Measurements from ENCODE around the gene FBXO2.
A peak's percentile ranks its signal among the peaks of the same experiment; 100 is the strongest.

FBXO2 gene

GRCh38 chr1:11649237-11649623 is 5.0 kb downstream of the FBXO2 start:
- DNase-seq (ENCODE audit: low read depth, low spot score): no peak
- TF ChIP-seq CTCF (IDR thresholded peaks at IDR 0.05; ENCODE audit: insufficient read depth, low read length, missing control alignments): no peak
- ChIA-PET CTCF (interaction anchor here (0.6 to 22.2 kb wide), 13 partner anchors 7 to 959 kb away, joined by 3 to 456 read pairs (median 11); partner anchors contain the start of gene FBXO6), POLR2A (no interaction called here)
- no peak overlapping the region for H3K4me3 ChIP-seq (ENCODE audit: low read depth, low read length)

DNA sequence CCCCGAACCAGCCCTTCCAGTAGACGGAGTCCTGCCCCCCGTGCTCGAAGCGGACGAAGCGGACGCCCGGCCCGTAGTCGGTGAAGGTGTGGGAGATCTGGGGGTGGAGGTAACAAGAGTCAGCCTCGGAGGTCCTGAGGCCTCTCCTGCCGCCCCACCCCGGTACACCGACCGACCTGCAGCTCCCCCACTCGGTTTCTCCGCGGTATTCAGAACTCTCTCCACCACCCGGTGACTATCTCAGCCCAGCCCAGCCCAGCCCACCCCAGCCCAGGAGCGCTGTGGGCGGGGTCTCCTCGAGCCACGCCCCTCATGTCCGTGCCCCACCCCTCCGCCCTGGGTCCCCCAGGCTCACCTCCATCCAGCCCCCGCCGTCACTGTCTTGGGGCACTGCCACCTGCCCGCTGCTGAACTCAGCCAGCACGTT is 5.5 kb downstream of the FBXO2 start:
- TF ChIP-seq CTCF (IDR thresholded peaks at IDR 0.05; ENCODE audit: insufficient read depth, low read length, missing control alignments): no peak
- no peak for DNase-seq (ENCODE audit: low read depth, low spot score)
- CTCF ChIA-PET: interaction anchor here (1.4 to 22.2 kb wide), 10 partner anchors 7 to 612 kb away, joined by 3 to 456 read pairs (median 19); partner anchors contain the start of gene FBXO6
- POLR2A ChIA-PET: no interaction called here
- no peak overlapping the region for H3K4me3 ChIP-seq (ENCODE audit: low read depth, low read length)

DNA sequence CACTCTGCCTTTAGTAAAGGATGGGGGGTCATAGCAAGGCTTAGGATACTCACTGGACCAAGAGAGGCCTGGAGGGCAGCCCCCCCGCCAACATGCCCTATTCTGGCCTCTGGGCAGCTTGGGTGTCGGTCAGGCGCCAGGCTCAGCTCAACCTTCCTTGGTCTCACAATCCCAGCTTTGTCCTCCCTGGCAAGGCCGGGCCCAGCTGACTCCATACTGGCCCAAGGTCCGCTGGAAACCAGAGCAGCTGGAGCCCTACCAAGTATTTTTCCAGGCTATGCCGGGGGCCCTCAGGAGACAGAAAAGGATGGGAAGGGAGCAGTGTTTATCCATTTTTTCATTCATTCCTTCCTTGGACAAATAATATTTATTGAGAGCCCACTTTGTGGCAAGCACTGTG is 6.2 kb downstream of the FBXO2 start:
- POLR2A ChIA-PET: no interaction called here
- no peak overlapping the region for H3K4me3 ChIP-seq (ENCODE audit: low read depth, low read length)
- CTCF ChIA-PET: interaction anchor here (1.4 to 22.2 kb wide), 5 partner anchors 10 to 612 kb away, joined by 4 to 456 read pairs (median 88); no protein-coding TSS in a partner anchor
- no peak for DNase-seq (ENCODE audit: low read depth, low spot score)
- TF ChIP-seq CTCF (IDR thresholded peaks at IDR 0.05; ENCODE audit: insufficient read depth, low read length, missing control alignments): no peak

DNA sequence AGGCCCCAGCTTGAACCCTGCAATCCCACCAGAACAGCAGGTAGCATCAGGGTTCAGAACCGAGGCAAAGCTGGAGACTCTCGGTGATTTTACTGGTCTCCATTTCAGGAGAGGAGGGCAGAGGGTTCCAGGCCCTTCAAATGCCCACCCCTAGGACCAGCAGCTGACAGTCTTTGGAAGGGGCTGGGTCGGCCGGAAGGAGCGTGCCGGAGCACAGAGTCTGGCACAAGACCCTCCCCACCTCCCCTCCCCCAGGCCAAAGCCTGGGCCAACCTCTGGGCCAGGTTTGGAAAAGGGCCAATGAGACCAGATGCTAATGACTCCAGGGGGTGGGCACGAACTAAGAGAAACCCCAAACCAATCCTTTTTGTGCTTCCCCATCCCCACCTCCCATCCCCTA is 6.9 kb downstream of the FBXO2 start:
- ChIA-PET CTCF (interaction anchor here (4.8 to 22.2 kb wide), 4 partner anchors 13 to 611 kb away, joined by 24 to 456 read pairs (median 200); no protein-coding TSS in a partner anchor), POLR2A (no interaction called here)
- no peak overlapping the region for H3K4me3 ChIP-seq (ENCODE audit: low read depth, low read length)
- no peak for TF ChIP-seq CTCF (IDR thresholded peaks at IDR 0.05; ENCODE audit: insufficient read depth, low read length, missing control alignments)
- no peak for DNase-seq (ENCODE audit: low read depth, low spot score)

DNA sequence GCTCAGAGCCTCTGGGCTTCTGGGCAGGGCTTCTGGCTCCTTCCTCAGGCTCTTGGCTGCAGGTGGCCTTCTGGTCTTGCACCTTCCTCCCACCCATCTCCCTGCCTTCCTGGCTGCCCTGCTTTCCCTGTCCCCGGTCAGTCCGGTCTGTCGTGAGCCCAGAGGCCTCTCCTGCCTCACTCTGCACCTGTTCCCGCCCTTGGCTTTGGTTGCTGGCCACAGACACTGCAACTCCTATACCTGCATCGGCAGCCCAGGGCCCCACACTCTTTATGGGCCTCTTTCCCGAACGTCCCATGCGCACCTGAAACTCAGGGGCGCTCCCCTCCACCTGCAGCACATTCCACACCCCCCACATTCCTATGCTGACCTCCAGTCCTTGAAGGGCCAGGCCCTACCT is 7.9 kb downstream of the FBXO2 start:
- TF ChIP-seq CTCF (IDR thresholded peaks at IDR 0.05; ENCODE audit: insufficient read depth, low read length, missing control alignments): no peak
- POLR2A ChIA-PET: no interaction called here
- DNase-seq (ENCODE audit: low read depth, low spot score): no peak
- CTCF ChIA-PET: interaction anchor here (0.6 to 22.2 kb wide), 30 partner anchors 7 to 615 kb away, joined by 3 to 456 read pairs (median 4); partner anchors contain the start of genes EXOSC10, FBXO2, FBXO6 and MTOR
- H3K4me3 ChIP-seq (ENCODE audit: low read depth, low read length): no peak overlapping the region

GRCh38 chr1:11645670-11646265 is 8.5 kb downstream of the FBXO2 start:
- ChIA-PET POLR2A (no interaction called here), CTCF (interaction anchor here (0.6 to 22.2 kb wide), 35 partner anchors 8 to 1159 kb away, joined by 3 to 456 read pairs (median 4); partner anchors contain the start of genes EXOSC10, FBXO2, FBXO6 and MTOR)
- peak; percentile 80 for TF ChIP-seq CTCF (IDR thresholded peaks at IDR 0.05; ENCODE audit: insufficient read depth, low read length, missing control alignments)
- H3K4me3 ChIP-seq (ENCODE audit: low read depth, low read length): no peak overlapping the region
- DNase-seq (ENCODE audit: low read depth, low spot score): no peak

All from AG04449 (cell line).